Keratinocyte (primary cell): ENCODE data around the gene TJP3.

Experiments used
- CTCF ChIP-seq, 3 experiments: IDR thresholded peaks in 1 of 3; conservative IDR thresholded peaks in 1 of 3; optimal IDR thresholded peaks in 1 of 3; 2 replicates in 2 of 3; 3 replicates in 1 of 3; pipeline versions ENCODE3 to v1.5.1; 2011; ENCODE audit warnings: low read length in 3 of 3, mild to moderate bottlenecking in 3 of 3, moderate library complexity in 2 of 3, control low read depth in 1 of 3, inconsistent platforms in 1 of 3; ENCODE audit not compliant: insufficient read depth in 2 of 3; ENCODE audit errors: extremely low read depth in 1 of 3
- EZH2 ChIP-seq: IDR thresholded peaks from one replicate; pipeline ENCODE4 v1.6.1; 2012; ENCODE audit warnings: inconsistent platforms, mild to moderate bottlenecking, low read length, moderate library complexity

GRCh38 chr19:3725640-3726310 is 17.6 kb downstream of the TJP3 start:
- TF ChIP-seq CTCF (optimal IDR thresholded peaks at IDR 0.05 in 1 of 3, IDR thresholded peaks at IDR 0.05 in 1 of 3, conservative IDR thresholded peaks at IDR 0.05 in 1 of 3; ENCODE audit: extremely low read depth in 1 of 3, insufficient read depth in 2 of 3, low read length in 3 of 3) (no peak), EZH2 (no peak)
